Adipose tissue (tissue), 3 donors: Measurements from ENCODE around the gene SLC16A7. TPM values are rescaled to one million over a fixed set of nuclear protein-coding genes. Genes with fewer than 3 reads are reported as not detected.
"Not testable (repeated sequence)": the region's sequence is repeated elsewhere in the genome, so short reads cannot be mapped to it uniquely, and the experiment has no call there.

Source experiments
- H3K27ac ChIP-seq: one replicate; pipeline ENCODE4 v1.5.1; 2013; ENCODE audit warnings: low read depth, low read length
- WGBS, 3 donors: extraction: QIAGEN DNeasy Blood & Tissue Kit; methylation state at CpG; one replicate each; pipeline ENCODE4 v1.1.7; 2013; 5-methylcytosine and 5-hydroxymethylcytosine counted together
- polyA plus RNA-seq, 3 donors: library from polyadenylated mRNA; stranded (reverse); fragments of 200-250 nt; gene quantifications; one replicate each; pipeline ENCODE4 v1.2.3, GENCODE V29; 2013
- donor health status: healthy with polysubstance abuse.
- donor health status: Bipolar disorder and iron deficiency.
- donor health status: healthy.

The SLC16A7 gene
- polyA plus RNA-seq, 3 donors = 3.3 to 24.0 (median 6.1) TPM

- H3K27ac ChIP-seq = no peak overlapping the region
- 46 to 91% (median 88%) methylated on average over 1 of the region's 1 CpG for WGBS, 3 donors
These were observed 114.3 kb downstream of the SLC16A7 start for GRCh38 chr12:59710004-59710628.

GRCh38 chr12:59710964-59711363 is 115.1 kb downstream of the SLC16A7 start:
- H3K27ac ChIP-seq = no peak overlapping the region
- WGBS, 3 donors = 90 to 93% (median 93%) methylated on average over 2 of the region's 2 CpGs

DNA sequence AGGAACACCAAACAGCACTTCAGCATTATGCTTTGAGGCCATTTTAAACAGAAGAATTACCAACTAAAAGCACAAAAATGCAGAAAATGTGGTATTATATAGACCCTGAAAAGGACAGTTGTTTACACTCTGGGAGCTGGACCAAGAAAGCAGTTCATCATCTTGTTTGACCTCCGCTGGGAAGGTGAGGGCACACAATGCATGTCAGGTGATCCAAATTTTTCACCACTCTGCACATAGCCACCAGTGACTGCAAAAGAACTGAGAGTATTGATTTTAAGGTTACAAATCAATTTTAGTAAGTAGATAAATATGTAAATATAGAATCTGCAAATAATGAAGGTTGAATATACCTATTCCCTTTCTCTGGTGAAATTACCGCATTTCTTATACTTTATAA is 119.6 kb downstream of the SLC16A7 start:
- H3K27ac ChIP-seq = no peak overlapping the region
- 44 to 94% (median 93%) methylated on average over 2 of the region's 2 CpGs for WGBS, 3 donors

DNA sequence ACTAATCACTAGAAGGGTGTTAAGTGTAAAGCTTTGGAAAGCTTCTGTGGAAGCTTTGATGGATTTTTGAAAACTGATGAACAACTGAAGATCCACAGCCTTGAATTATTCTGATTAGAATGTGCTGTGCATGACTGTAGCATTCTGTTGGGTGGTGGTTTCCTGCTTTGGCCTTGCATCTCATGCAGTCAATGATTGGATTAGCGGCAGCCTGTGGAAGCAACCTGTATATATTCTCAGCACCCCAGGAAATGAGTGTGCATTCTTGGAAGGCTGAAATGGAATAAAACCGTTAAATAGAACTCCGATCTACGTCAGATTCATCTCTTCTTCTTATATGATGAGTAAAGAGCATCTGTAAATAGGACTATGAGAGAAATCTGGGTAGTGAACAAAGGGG is 120.2 kb downstream of the SLC16A7 start:
- 57 to 84% (median 81%) methylated on average over 4 of the region's 4 CpGs for WGBS, 3 donors
- H3K27ac ChIP-seq = no peak overlapping the region

GRCh38 chr12:59717436-59717835 is 121.6 kb downstream of the SLC16A7 start:
- 21 to 85% (median 81%) methylated on average over 2 of the region's 2 CpGs for WGBS, 3 donors
- H3K27ac ChIP-seq = no peak overlapping the region

DNA sequence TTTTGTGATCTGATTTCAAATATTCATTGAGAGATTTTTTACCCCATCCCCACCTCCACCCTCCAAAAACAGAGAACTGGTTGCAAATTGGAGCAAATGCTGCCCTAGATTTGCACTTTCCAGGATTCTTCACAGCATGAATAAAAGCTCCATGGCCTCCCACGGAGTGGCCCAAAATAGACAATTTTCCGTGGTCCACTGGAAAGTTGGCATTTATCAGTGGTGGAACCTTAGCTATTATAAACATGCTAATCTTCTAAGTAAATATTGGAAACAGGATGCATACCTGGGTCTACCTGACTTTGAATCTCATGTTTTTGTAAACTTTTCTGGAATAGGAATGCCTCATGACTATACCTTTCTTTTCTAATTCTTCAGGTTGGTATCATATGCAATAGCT is 123.9 kb downstream of the SLC16A7 start:
- 49 to 79% (median 71%) methylated on average over 2 of the region's 2 CpGs for WGBS, 3 donors
- H3K27ac ChIP-seq = no peak overlapping the region

- 18 to 92% (median 89%) methylated on average over 2 of the region's 2 CpGs for WGBS, 3 donors
- H3K27ac ChIP-seq = no peak overlapping the region
These were observed 127.7 kb downstream of the SLC16A7 start for GRCh38 chr12:59723520-59723919.

GRCh38 chr12:59724011-59724695 is 128.3 kb downstream of the SLC16A7 start:
- no peak overlapping the region for H3K27ac ChIP-seq
- WGBS, 3 donors = 39 to 97% (median 95%) methylated on average over 2 of the region's 2 CpGs

DNA sequence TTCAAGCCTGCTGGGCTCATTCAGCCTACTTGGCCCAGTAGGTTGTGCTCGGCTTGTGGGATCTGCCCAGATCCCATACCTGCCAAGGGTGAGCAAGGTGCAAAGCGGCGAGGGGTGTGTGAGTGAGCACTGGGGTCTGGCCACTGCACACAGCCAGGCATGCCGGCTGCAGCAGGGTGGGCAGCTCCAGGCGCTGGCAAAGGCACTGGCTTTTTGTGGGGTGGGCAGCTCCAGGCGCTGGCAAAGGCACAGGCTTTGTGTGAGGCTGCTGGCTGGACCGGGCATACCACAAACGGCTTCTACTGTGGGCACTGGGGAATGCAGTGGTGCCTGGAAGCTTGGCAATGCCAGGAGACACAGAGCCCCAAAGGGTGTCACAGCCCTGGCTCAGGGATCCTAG is 137.4 kb downstream of the SLC16A7 start:
- no peak overlapping the region for H3K27ac ChIP-seq
- WGBS, 3 donors = 90 to 96% (median 91%) methylated on average over 8 of the region's 8 CpGs

GRCh38 chr12:59734371-59734770 is 138.5 kb downstream of the SLC16A7 start:
- H3K27ac ChIP-seq = no peak overlapping the region
- whole genome bisulfite sequencing, 3 donors = 69 to 82% (median 75%) methylated on average over 1 of the region's 1 CpG

DNA sequence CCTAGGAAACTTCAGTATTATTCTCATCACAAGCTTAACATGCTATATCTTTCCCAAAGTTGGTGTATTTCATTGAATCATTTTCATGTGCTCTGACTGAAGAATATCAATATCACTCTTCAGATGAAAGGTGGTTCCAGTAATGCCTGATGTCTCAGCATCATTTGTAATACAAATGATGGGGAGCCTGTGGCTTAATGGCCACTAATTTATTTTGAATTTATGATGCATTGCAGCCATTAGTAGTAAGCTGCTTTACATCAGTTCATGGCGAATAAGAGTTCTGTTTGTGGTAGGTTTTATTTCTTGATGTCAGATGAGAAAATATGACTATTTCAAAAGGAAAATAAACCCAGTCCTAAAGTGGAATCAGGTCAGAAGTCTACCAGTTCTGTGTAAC is 139.4 kb downstream of the SLC16A7 start:
- WGBS, 3 donors = 88 to 100% (median 92%) methylated on average over 1 of the region's 1 CpG
- no peak overlapping the region for H3K27ac ChIP-seq

GRCh38 chr12:59736359-59736758 is 140.5 kb downstream of the SLC16A7 start:
- H3K27ac ChIP-seq = no peak overlapping the region
- WGBS, 3 donors = 30 to 75% (median 67%) methylated on average over 1 of the region's 1 CpG

- 17 to 30% (median 28%) methylated on average over 1 of the region's 1 CpG for WGBS, 3 donors
- no peak overlapping the region for H3K27ac ChIP-seq
These were observed 141.0 kb downstream of the SLC16A7 start for GRCh38 chr12:59736786-59737185.

DNA sequence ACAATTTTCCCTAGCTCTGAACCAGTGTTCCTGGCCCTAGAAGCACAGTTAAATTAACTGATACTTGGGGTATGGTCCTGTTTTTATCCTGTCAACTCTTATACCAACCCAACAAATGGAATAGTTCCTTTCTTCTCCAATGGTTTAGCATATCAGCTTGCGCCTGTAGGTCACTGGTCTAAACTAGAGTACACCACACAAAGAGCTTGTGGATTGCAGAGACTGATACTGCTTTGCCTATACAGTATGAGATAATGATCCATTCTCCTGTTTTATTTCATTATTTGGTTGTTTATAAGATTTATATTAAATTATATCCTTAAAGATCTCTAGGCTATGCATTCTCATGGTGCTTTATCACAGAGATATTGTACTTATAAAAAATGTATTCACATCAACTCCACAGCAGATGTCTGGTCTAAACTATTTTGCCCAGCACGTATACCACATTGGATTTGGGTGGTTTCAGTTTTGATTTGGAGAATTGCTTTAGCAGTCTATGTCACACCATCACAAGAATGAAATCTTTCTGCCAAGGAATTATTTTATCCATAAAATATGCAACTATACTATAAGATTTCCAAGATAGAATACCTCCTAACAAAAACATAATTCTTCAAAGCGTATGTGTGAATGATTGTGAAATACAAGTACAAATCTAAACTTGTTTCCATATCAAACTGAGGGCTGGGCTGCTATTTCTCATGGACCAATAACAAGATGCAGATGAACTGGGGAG is 142.1 kb downstream of the SLC16A7 start:
- H3K27ac ChIP-seq = no peak overlapping the region
- WGBS, 3 donors = 66 to 91% (median 70%) methylated on average over 3 of the region's 3 CpGs

DNA sequence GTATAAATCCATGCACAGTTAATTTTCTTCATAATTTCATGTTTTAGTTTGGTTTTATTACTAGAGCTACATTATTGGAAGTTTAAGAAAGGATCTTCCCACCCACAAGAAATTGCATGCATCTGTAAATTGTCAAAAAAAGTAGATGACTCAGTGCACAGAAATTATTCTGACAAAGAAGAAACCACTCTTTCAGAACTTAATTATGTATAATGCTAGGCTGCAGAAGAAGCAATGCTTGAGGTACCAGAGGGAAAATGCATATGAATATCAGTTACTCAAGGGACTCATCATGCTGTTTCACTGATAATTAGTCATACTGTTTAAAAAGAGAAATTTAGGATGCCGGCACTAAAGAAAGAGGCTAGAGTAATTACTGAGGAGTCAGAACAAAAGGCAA is 147.0 kb downstream of the SLC16A7 start:
- H3K27ac ChIP-seq = no peak overlapping the region
- WGBS, 3 donors = 81 to 83% (median 81%) methylated on average over 1 of the region's 1 CpG

GRCh38 chr12:59744564-59744963 is 148.7 kb downstream of the SLC16A7 start:
- no peak overlapping the region for H3K27ac ChIP-seq
- WGBS, 3 donors = 96 to 97% (median 96%) methylated on average over 8 of the region's 8 CpGs

GRCh38 chr12:59751091-59751490 is 155.3 kb downstream of the SLC16A7 start:
- not testable (repeated sequence) for H3K27ac ChIP-seq
- 96 to 98% (median 98%) methylated on average over 19 of the region's 19 CpGs for WGBS, 3 donors

DNA sequence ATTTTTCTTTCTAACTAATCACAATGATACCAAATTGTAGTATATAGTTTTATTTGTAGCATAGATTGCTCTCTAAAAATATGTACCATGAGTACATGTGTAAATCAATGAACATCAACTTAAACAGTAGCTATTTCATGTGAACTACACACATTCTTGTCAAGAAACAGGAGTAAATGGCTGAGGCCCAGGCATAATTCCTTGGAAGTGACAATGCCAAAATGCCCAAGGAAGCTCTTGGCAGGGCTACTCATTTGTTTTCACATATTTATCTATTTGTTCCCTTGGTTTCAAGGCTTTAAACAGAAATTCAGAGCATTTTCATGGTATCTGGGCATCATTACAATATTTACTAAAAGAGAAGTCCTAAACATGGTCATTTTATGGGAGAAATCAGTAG is 165.7 kb downstream of the SLC16A7 start:
- no peak overlapping the region for H3K27ac ChIP-seq

- H3K27ac ChIP-seq = no peak overlapping the region
These were observed 168.0 kb downstream of the SLC16A7 start for GRCh38 chr12:59763835-59764234.

DNA sequence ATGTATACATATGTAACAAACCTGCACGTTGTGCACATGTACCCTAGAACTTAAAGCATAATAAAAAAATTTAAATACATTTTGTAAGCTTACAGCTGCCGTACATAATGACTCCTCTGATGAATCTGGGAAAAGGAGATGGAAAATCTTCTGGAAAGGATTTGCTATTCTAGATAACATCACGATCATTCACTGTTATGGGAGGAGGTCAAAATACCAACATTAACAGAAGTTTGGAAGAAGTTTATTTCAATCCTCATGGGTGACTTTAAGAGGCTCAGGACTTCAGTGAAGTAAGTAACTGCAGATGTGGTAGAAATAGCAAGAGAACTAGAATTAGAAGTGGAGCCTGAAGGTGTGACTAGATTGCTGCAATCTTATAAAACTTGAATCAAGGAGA is 172.2 kb downstream of the SLC16A7 start:
- H3K27ac ChIP-seq = no peak overlapping the region
- WGBS, 3 donors = 82 to 85% (median 85%) methylated on average over 3 of the region's 3 CpGs
